HepG2 (cell line): Measurements from ENCODE around the gene NAIF1. TPM values are rescaled to one million over a fixed set of nuclear protein-coding genes. Genes with fewer than 3 reads are reported as not detected.

Experiments used
- ATF1 ChIP-seq: IDR thresholded peaks from 2 replicates; pipeline ENCODE4 v1.6.1; 2016; ENCODE audit warnings: mild to moderate bottlenecking, control low read depth
- CHD4 ChIP-seq: fragments of 200-600 bp; sonication (generic); IDR thresholded peaks from 2 replicates; pipeline ENCODE4 v1.7.0; 2017; ENCODE audit warnings: mild to moderate bottlenecking, low read length, borderline replicate concordance
- KLF16 ChIP-seq, 2 experiments: sonication (generic) in 1 of 2; formaldehyde crosslinking in 1 of 2; IDR thresholded peaks; 2 replicates each; pipeline versions ENCODE4 v1.6.1 to v1.8.0; 2016 to 2023; ENCODE audit warnings: missing genetic modification reagents in 2 of 2, missing compliant biosample characterization in 1 of 2
- TBP ChIP-seq: sonication (generic); formaldehyde crosslinking; IDR thresholded peaks from 2 replicates; pipeline ENCODE4 v1.5.0; 2020; ENCODE audit warnings: missing genetic modification reagents
- TEAD3 ChIP-seq: optimal IDR thresholded peaks from 2 replicates; pipeline ENCODE3; 2016; ENCODE audit warnings: borderline replicate concordance
- TIGD3 ChIP-seq: sonication (generic); formaldehyde crosslinking; IDR thresholded peaks from 2 replicates; pipeline ENCODE4 v1.5.1; 2020; ENCODE audit warnings: mild to moderate bottlenecking, missing genetic modification reagents, borderline replicate concordance
- ZNF343 ChIP-seq: sonication (generic); formaldehyde crosslinking; IDR thresholded peaks from 2 replicates; pipeline ENCODE4 v1.4.0; 2020; ENCODE audit warnings: mild to moderate bottlenecking, missing genetic modification reagents
- ZNF503 ChIP-seq: sonication (generic); formaldehyde crosslinking; IDR thresholded peaks from 2 replicates; pipeline ENCODE4 v1.4.0; 2020; ENCODE audit warnings: missing genetic modification reagents
- ZNF652 ChIP-seq: IDR thresholded peaks from 2 replicates; pipeline ENCODE4 v1.6.1; 2016; ENCODE audit warnings: low read depth, borderline replicate concordance
- ZNF792 ChIP-seq: IDR thresholded peaks from 2 replicates; pipeline ENCODE4 v1.6.1; 2016
- polyA plus RNA-seq, 8 experiments: library from polyadenylated mRNA; depleted of rRNA in 3 of 8; stranded (reverse) in 7 of 8; unstranded in 1 of 8; fragments of >200 nt; fragmentation: Illumina TruSeq in 4 of 8; extraction: Trizol in 4 of 8; gene quantifications; 2 replicates each; pipeline versions ENCODE4 v1.2.1 to v1.2.3, GENCODE V29; 2011 to 2016; ENCODE audit warnings: low read depth in 4 of 8, missing spikeins in 1 of 8, mixed read lengths in 1 of 8; ENCODE audit not compliant: insufficient read depth in 1 of 8
- total RNA-seq, 5 experiments: library from RNA; depleted of rRNA; stranded (reverse); fragments of >200 nt; fragmentation: Illumina TruSeq; extraction: Trizol; gene quantifications; 2 replicates each; pipeline ENCODE4 v1.2.3, GENCODE V29; 2016; ENCODE audit warnings: low read depth in 1 of 5
- TF ChIP-seq, protein P1 (sequence below): sonication (generic); formaldehyde crosslinking; IDR thresholded peaks from 2 replicates; pipeline ENCODE4 v1.4.0; 2020; ENCODE audit warnings: missing genetic modification reagents, borderline replicate concordance
- TF ChIP-seq, protein P2 (sequence below): fragments of 450-650 bp; IDR thresholded peaks from 2 replicates; pipeline ENCODE4 v1.6.1; 2016
- TF ChIP-seq, protein P3 (sequence below), 2 experiments: IDR thresholded peaks; 2 replicates each; pipeline ENCODE4 v1.6.1; 2011 to 2012; ENCODE audit warnings: low read length in 2 of 2, borderline replicate concordance in 1 of 2, low read depth in 1 of 2, mild to moderate bottlenecking in 1 of 2, moderate library complexity in 1 of 2

NAIF1 gene
- total and polyA plus RNA-seq, 2 of the 13 experiments (the other 11 are each of a cell fraction or from before 2014, with no cell fraction given) = 6.0 to 6.9 TPM

DNA sequence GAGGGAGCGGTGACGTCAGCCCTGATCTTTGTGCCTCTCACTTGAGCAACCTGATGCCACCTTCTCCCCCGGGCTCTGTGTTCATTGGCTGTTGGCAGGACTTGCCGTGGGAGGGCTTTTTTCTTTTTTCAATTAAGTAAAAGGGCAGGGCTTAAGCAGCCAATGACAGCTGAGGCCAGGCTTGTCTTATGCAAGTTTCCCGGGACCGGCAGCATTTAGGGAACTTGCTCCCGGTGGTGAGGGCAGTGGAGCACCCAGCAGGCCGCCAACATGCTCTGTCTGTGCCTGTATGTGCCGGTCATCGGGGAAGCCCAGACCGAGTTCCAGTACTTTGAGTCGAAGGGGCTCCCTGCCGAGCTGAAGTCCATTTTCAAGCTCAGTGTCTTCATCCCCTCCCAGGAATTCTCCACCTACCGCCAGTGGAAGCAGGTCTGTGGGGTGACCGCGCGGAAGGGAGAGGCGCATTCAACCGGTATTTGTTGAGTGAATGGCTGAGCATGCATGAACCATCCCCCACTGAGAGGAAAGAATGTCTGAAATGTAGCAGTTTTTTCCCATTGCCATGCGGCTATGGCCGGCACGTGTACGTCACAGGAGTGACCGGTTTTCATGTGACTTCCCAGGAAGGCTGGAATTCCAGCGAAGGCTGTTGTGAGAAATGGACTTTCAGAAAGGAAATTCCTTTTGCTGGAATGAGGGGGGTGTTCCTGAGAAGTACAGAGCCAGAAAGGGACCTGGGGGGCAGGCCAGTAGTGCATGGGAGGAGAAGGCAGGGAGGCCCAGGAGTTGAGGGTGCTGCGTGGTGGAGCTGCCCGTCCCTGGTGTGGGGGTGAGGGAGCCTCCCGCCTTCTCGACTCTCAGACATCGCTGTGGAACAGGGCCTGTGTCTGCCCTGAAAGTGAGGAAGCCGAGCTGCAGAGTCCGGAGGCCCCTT is 31.4 kb upstream of the NAIF1 start (continued):
- TF ChIP-seq, protein P1, sequence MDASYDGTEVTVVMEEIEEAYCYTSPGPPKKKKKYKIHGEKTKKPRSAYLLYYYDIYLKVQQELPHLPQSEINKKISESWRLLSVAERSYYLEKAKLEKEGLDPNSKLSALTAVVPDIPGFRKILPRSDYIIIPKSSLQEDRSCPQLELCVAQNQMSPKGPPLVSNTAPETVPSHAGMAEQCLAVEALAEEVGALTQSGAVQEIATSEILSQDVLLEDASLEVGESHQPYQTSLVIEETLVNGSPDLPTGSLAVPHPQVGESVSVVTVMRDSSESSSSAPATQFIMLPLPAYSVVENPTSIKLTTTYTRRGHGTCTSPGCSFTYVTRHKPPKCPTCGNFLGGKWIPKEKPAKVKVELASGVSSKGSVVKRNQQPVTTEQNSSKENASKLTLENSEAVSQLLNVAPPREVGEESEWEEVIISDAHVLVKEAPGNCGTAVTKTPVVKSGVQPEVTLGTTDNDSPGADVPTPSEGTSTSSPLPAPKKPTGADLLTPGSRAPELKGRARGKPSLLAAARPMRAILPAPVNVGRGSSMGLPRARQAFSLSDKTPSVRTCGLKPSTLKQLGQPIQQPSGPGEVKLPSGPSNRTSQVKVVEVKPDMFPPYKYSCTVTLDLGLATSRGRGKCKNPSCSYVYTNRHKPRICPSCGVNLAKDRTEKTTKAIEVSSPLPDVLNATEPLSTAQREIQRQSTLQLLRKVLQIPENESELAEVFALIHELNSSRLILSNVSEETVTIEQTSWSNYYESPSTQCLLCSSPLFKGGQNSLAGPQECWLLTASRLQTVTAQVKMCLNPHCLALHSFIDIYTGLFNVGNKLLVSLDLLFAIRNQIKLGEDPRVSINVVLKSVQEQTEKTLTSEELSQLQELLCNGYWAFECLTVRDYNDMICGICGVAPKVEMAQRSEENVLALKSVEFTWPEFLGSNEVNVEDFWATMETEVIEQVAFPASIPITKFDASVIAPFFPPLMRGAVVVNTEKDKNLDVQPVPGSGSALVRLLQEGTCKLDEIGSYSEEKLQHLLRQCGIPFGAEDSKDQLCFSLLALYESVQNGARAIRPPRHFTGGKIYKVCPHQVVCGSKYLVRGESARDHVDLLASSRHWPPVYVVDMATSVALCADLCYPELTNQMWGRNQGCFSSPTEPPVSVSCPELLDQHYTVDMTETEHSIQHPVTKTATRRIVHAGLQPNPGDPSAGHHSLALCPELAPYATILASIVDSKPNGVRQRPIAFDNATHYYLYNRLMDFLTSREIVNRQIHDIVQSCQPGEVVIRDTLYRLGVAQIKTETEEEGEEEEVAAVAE (CRISPR knock-in tag) = no peak
- TF ChIP-seq ZNF652 (no peak), ZNF792 (peak; percentile 22; the same call in 1 of the 2 replicates), TEAD3 (CRISPR knock-in tag) (peak; percentile 66), KLF16 (CRISPR knock-in tag; IDR thresholded peaks at IDR 0.05) (peak in 1 of 2 experiments; percentile 88; a peak in 2 of 4 replicates), TIGD3 (CRISPR knock-in tag) (no peak), ZNF503 (CRISPR knock-in tag) (0 out of 2 replicates have a peak, but pooled peaks have one; percentile 44), TBP (CRISPR knock-in tag) (no peak), CHD4 (no peak), ATF1 (CRISPR knock-in tag) (peak; percentile 87; the same call in 1 of the 2 replicates), ZNF343 (CRISPR knock-in tag) (peak; percentile 25; the same call in 1 of the 2 replicates)
- TF ChIP-seq, protein P2, sequence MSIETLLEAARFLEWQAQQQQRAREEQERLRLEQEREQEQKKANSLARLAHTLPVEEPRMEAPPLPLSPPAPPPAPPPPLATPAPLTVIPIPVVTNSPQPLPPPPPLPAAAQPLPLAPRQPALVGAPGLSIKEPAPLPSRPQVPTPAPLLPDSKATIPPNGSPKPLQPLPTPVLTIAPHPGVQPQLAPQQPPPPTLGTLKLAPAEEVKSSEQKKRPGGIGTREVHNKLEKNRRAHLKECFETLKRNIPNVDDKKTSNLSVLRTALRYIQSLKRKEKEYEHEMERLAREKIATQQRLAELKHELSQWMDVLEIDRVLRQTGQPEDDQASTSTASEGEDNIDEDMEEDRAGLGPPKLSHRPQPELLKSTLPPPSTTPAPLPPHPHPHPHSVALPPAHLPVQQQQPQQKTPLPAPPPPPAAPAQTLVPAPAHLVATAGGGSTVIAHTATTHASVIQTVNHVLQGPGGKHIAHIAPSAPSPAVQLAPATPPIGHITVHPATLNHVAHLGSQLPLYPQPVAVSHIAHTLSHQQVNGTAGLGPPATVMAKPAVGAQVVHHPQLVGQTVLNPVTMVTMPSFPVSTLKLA = peak; percentile 82
- TF ChIP-seq, protein P3, sequence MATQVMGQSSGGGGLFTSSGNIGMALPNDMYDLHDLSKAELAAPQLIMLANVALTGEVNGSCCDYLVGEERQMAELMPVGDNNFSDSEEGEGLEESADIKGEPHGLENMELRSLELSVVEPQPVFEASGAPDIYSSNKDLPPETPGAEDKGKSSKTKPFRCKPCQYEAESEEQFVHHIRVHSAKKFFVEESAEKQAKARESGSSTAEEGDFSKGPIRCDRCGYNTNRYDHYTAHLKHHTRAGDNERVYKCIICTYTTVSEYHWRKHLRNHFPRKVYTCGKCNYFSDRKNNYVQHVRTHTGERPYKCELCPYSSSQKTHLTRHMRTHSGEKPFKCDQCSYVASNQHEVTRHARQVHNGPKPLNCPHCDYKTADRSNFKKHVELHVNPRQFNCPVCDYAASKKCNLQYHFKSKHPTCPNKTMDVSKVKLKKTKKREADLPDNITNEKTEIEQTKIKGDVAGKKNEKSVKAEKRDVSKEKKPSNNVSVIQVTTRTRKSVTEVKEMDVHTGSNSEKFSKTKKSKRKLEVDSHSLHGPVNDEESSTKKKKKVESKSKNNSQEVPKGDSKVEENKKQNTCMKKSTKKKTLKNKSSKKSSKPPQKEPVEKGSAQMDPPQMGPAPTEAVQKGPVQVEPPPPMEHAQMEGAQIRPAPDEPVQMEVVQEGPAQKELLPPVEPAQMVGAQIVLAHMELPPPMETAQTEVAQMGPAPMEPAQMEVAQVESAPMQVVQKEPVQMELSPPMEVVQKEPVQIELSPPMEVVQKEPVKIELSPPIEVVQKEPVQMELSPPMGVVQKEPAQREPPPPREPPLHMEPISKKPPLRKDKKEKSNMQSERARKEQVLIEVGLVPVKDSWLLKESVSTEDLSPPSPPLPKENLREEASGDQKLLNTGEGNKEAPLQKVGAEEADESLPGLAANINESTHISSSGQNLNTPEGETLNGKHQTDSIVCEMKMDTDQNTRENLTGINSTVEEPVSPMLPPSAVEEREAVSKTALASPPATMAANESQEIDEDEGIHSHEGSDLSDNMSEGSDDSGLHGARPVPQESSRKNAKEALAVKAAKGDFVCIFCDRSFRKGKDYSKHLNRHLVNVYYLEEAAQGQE (IDR thresholded peaks at IDR 0.05; ENCODE audit: borderline replicate concordance in 1 of 2, low read depth in 1 of 2, low read length in 2 of 2) = 0 out of 4 replicates have a peak, but pooled peaks of 1 of the 2 experiments have one; percentile 12
